ENCODE measurements around the gene PLAC1. TPM values are rescaled to one million over a fixed set of nuclear protein-coding genes. Genes with fewer than 3 reads are reported as not detected.

The PLAC1 gene
- total and polyA plus RNA-seq, 8 donors = 0.07 TPM; not detected in 7

DNA sequence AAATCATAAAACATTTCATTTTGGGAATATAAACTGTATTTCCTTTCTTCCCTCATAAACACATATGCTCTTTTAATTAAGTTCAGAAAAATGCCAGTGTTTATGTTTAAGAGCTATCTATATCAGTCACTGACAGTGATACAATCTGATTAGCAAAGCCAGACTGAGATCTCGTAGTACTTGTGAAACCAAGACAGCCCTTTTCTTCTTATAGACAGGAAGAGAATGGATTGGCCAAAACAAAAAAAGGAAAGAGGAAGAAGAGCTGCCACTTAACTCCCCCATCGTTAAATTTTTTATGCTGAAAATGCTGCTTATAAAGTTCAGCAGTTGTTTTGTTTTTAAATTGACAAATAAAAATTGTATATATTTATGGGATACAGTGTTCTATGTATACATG lies 87.4 kb downstream of the PLAC1 start:
- H3K27ac ChIP-seq = no peak overlapping the region
- no peaks in the 10 kb centered on the region for H3K36me3 ChIP-seq
- intact Hi-C loops (cut with DNase I) = no loop called here
- no peak overlapping the region for H3K4me3 ChIP-seq
- H3K4me1 ChIP-seq = no peaks in the 10 kb centered on the region
- DNase-seq (no peak), ATAC-seq (no peak), FAIRE-seq (no peak)
- H3K27me3 ChIP-seq = peaks cover 0 to 4% (median 0%) of the 10 kb centered on the region in 4 donors
- WGBS, 2 donors = 51 to 59% methylated on average over 2 of the region's 2 CpGs
- no peaks in the 10 kb centered on the region for H3K9me3 ChIP-seq
- TF ChIP-seq, protein P1, sequence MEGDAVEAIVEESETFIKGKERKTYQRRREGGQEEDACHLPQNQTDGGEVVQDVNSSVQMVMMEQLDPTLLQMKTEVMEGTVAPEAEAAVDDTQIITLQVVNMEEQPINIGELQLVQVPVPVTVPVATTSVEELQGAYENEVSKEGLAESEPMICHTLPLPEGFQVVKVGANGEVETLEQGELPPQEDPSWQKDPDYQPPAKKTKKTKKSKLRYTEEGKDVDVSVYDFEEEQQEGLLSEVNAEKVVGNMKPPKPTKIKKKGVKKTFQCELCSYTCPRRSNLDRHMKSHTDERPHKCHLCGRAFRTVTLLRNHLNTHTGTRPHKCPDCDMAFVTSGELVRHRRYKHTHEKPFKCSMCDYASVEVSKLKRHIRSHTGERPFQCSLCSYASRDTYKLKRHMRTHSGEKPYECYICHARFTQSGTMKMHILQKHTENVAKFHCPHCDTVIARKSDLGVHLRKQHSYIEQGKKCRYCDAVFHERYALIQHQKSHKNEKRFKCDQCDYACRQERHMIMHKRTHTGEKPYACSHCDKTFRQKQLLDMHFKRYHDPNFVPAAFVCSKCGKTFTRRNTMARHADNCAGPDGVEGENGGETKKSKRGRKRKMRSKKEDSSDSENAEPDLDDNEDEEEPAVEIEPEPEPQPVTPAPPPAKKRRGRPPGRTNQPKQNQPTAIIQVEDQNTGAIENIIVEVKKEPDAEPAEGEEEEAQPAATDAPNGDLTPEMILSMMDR (IDR thresholded peaks at IDR 0.05) = no peak

DNA sequence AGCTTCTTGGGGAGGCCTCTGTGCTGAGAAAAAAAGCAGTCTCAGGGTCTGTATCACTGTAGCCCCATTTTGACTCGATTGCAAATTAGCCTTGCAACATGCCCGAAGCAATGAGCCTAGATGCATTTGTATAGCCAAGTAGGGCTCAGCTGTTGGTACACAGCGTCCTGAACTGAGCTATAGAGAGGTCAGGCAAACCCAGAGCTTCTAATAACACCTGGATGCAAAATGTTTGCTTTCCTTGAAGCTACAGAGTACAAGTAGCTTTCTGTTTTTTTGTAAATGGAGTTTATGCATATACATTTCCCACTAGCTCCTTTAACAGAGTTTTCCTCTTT lies 87.8 kb downstream of the PLAC1 start:
- no peak for ATAC-seq
- 36 to 47% methylated on average over 3 of the region's 3 CpGs for WGBS, 2 donors

DNA sequence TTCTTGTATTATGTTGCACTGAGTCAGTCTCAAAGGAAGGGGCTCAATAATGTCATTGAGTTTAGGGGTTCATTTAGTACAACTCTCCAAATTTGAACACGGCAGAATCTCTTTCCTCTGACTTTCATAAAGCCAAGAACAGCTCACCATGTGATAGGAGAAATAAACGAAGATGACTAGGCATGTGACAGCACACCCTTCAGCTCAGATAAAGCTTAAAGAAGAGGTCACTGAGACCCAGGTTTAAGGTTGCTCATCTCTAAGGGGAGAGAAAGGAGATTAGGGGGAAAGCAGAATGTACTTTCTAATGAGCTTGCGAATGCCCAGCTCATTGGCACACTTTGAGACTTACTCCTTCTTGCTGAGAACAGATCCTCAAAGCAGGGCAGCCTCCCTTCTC lies 89.0 kb downstream of the PLAC1 start:
- DNase-seq (no peak), FAIRE-seq (no peak), ATAC-seq (no peak)
- no peaks in the 10 kb centered on the region for H3K4me1 ChIP-seq
- no peaks in the 10 kb centered on the region for H3K9me3 ChIP-seq
- TF ChIP-seq, protein P1 (IDR thresholded peaks at IDR 0.05) = no peak
- no peaks in the 10 kb centered on the region for H3K36me3 ChIP-seq
- no peak overlapping the region for H3K27ac ChIP-seq
- H3K27me3 ChIP-seq = peaks cover 0 to 6% (median 2%) of the 10 kb centered on the region in 4 donors
- 77 to 80% methylated on average over 3 of the region's 3 CpGs for WGBS, 2 donors
- intact Hi-C loops (cut with DNase I) = no loop called here
- H3K4me3 ChIP-seq = no peak overlapping the region

More for the DNA sequence above, 87.8 kb downstream of the PLAC1 start:
- Histone ChIP-seq H3K27me3 (peaks cover 0 to 4% (median 2%) of the 10 kb centered on the region in 4 donors), H3K27ac (no peak overlapping the region), H3K4me1 (no peaks in the 10 kb centered on the region), H3K4me3 (no peak overlapping the region), H3K36me3 (no peaks in the 10 kb centered on the region), H3K9me3 (no peaks in the 10 kb centered on the region)
- TF ChIP-seq, protein P1 (IDR thresholded peaks at IDR 0.05) = no peak
- intact Hi-C loops (cut with DNase I) = no loop called here
- DNase-seq (no peak), FAIRE-seq (no peak)

DNA sequence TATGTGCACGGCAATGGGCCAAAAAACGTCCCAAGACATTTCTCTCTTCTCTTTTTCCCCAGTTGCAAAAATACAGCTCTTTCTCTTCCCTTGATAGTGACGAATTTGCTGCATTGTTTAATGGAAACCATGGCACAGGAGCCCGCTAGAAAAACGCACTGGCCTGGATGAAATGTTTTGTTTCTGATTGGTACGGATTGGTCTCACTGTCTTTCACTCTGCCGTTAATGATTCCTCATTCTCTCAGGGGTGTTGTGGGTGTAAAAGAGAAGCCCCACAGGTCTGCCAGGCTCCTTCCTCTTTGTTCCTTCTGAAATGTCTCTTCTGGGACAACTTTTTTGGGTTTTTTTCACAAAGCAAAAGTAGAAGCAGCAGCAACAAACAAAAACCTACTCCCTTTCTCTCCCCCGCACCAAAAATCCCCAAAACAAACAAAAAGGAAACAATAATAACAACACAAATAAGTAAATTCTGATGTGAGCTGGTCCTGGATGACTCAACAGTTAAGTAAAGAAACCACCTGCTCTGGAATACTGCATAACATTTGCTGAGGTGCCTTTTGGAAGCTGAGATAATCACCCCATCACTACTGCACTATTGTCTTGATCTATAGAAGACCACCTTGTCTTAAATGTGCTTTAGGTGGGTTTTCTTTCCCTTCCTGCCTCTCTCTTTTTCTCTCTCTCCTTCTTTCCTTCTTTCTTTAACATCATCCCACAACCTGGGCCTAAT lies 89.8 kb downstream of the PLAC1 start:
- DNase-seq (no peak), ATAC-seq (no peak), FAIRE-seq (no peak)
- H3K9me3 ChIP-seq = no peaks in the 10 kb centered on the region
- H3K27ac ChIP-seq = no peak overlapping the region
- WGBS, 2 donors = 58 to 67% methylated on average over 8 of the region's 8 CpGs
- H3K27me3 ChIP-seq = peaks cover 0 to 6% (median 2%) of the 10 kb centered on the region in 4 donors
- no peak overlapping the region for H3K4me3 ChIP-seq
- no peaks in the 10 kb centered on the region for H3K36me3 ChIP-seq
- intact Hi-C loops (cut with DNase I) = no loop called here
- no peaks in the 10 kb centered on the region for H3K4me1 ChIP-seq
- TF ChIP-seq, protein P1 (IDR thresholded peaks at IDR 0.05) = no peak

DNA sequence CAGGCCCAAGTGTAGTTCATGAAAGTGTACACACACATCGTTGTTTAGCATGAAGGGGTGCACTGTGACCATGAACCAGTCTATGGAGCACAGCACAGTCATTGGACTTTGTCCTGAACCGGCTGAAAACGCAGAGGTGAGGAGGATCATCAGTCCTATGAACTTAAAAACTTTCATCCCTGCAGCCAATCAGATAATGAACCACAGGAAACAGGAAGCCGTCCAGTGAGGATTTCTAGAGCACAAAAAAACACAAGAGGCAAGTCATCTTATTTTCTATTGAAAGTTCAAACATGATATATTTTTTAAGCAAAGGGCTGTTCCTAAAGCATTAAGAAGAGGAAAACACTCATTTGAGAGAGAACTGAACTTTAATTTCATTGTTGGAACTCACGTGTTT lies 91.8 kb downstream of the PLAC1 start:
- no peak for ATAC-seq
- WGBS, 2 donors = 52 to 58% methylated on average over 5 of the region's 5 CpGs
- no peak overlapping the region for H3K27ac ChIP-seq

More for the DNA sequence above, 91.8 kb downstream of the PLAC1 start:
- DNase-seq (no peak), FAIRE-seq (no peak)
- intact Hi-C loops (cut with DNase I) = no loop called here
- Histone ChIP-seq H3K4me3 (no peak overlapping the region), H3K9me3 (no peaks in the 10 kb centered on the region), H3K27me3 (peaks cover 0 to 6% (median 0%) of the 10 kb centered on the region in 4 donors), H3K36me3 (no peaks in the 10 kb centered on the region), H3K4me1 (no peaks in the 10 kb centered on the region)
- TF ChIP-seq, protein P1 (IDR thresholded peaks at IDR 0.05) = no peak
